GM13977 (cell line): Measurements from ENCODE around the gene SCP2.

ENCODE experiments used
- DNase-seq: peaks from one replicate; pipeline ENCODE4 v3.0.0; 2012; ENCODE audit warnings: low spot score
- CTCF ChIP-seq: IDR thresholded peaks from 2 replicates; pipeline ENCODE4 v1.5.1; 2012; ENCODE audit warnings: mild to moderate bottlenecking, control low read depth; ENCODE audit not compliant: insufficient read depth; ENCODE audit errors: extremely low read depth, missing control alignments
- in situ Hi-C: fragments of 300-500 bp; cut with MboI; formaldehyde crosslinking; loops from one replicate; pipeline ENCODE4 v1.12.0; 2022; ENCODE audit warnings: low sequenced_read_pairs, low pct_unique_long_range_greater_than_20kb, mixed read lengths, inconsistent platforms; ENCODE audit not compliant: unreplicated experiment

The SCP2 gene

GRCh38 chr1:53024117-53024516 is 97.0 kb downstream of the SCP2 start:
- in situ Hi-C loops = no loop called here
- DNase-seq = no peak
- no peak for TF ChIP-seq CTCF

GRCh38 chr1:53025034-53025768 is 98.1 kb downstream of the SCP2 start:
- in situ Hi-C loops = no loop called here
- no peak for TF ChIP-seq CTCF
- DNase-seq = no peak

GRCh38 chr1:53025769-53026112 is 98.7 kb downstream of the SCP2 start:
- DNase-seq = no peak
- in situ Hi-C loops = no loop called here
- TF ChIP-seq CTCF = no peak

GRCh38 chr1:53026254-53026653 is 99.2 kb downstream of the SCP2 start:
- in situ Hi-C loops = no loop called here
- DNase-seq = no peak
- TF ChIP-seq CTCF = no peak

GRCh38 chr1:53031732-53032131 is 104.7 kb downstream of the SCP2 start:
- in situ Hi-C loops = no loop called here

GRCh38 chr1:53037159-53037558 is 110.1 kb downstream of the SCP2 start:
- DNase-seq = no peak
- in situ Hi-C loops = no loop called here
- no peak for TF ChIP-seq CTCF

More at GRCh38 chr1:53031732-53032131, 104.7 kb downstream of the SCP2 start:
- no peak for DNase-seq
- no peak for TF ChIP-seq CTCF

GRCh38 chr1:53038566-53038965 is 111.5 kb downstream of the SCP2 start:
- no peak for DNase-seq
- in situ Hi-C loops = no loop called here
- no peak for TF ChIP-seq CTCF
